Measurements from ENCODE around the gene CYP26B1. TPM values are rescaled to one million over a fixed set of nuclear protein-coding genes. Genes with fewer than 3 reads are reported as not detected.

Gene CYP26B1
- polyA plus RNA-seq, 1 experiment: 0.27 TPM

GRCh38 chr2:72082021-72082601 is 65.6 kb downstream of the CYP26B1 start:
- CTCF ChIA-PET: interaction anchor here (1.0 kb wide), 2 partner anchors 56 to 536 kb away, joined by 3 read pairs; no protein-coding TSS in a partner anchor
- no peak for TF ChIP-seq CTCF (IDR thresholded peaks at IDR 0.05; ENCODE audit: insufficient read depth, low read depth, low read length)
- Histone ChIP-seq H3K4me3 (ENCODE audit: low read depth, low read length) (no peak overlapping the region), H3K36me3 (ENCODE audit: control insufficient read depth, insufficient read depth, low read length) (no peaks in the 10 kb centered on the region), H3K27me3 (ENCODE audit: control insufficient read depth, insufficient read depth, low read length) (peaks cover 2% of the 10 kb centered on the region; the same call in 1 of the 2 replicates)
- no peak for DNase-seq (ENCODE audit: low read depth)
- POLR2A ChIA-PET: no interaction called here

- Histone ChIP-seq H3K27me3 (ENCODE audit: control insufficient read depth, insufficient read depth, low read length) (peaks cover 2% of the 10 kb centered on the region; the same call in 1 of the 2 replicates), H3K4me3 (ENCODE audit: low read depth, low read length) (no peak overlapping the region), H3K36me3 (ENCODE audit: control insufficient read depth, insufficient read depth, low read length) (no peaks in the 10 kb centered on the region)
- POLR2A ChIA-PET: no interaction called here
- no peak for TF ChIP-seq CTCF (IDR thresholded peaks at IDR 0.05; ENCODE audit: insufficient read depth, low read depth, low read length)
- no peak for DNase-seq (ENCODE audit: low read depth)
- CTCF ChIA-PET: interaction anchor here (1.0 kb wide), 1 partner anchor 535 kb away, joined by 3 read pairs; no protein-coding TSS in a partner anchor
These were observed 66.2 kb downstream of the CYP26B1 start for GRCh38 chr2:72081451-72081850.

GRCh38 chr2:72080286-72081145 is 67.1 kb downstream of the CYP26B1 start:
- H3K4me3 ChIP-seq (ENCODE audit: low read depth, low read length): no peak overlapping the region
- no peak for TF ChIP-seq CTCF (IDR thresholded peaks at IDR 0.05; ENCODE audit: insufficient read depth, low read depth, low read length)
- CTCF ChIA-PET: interaction anchor here (0.9 to 1.1 kb wide), 2 partner anchors 20 to 279 kb away, joined by 3 read pairs; no protein-coding TSS in a partner anchor
- H3K36me3 ChIP-seq (ENCODE audit: control insufficient read depth, insufficient read depth, low read length): no peaks in the 10 kb centered on the region
- POLR2A ChIA-PET: no interaction called here
- H3K27me3 ChIP-seq (ENCODE audit: control insufficient read depth, insufficient read depth, low read length): peaks cover 2% of the 10 kb centered on the region; the same call in 1 of the 2 replicates
- no peak for DNase-seq (ENCODE audit: low read depth)

Data from BJ (cell line).